ENCODE data around the gene AP3S1. TPM values are rescaled to one million over a fixed set of nuclear protein-coding genes. Genes with fewer than 3 reads are reported as not detected.
"Not testable (repeated sequence)": the region's sequence is repeated elsewhere in the genome, so short reads cannot be mapped to it uniquely, and the experiment has no call there.

The AP3S1 gene
- total and polyA plus RNA-seq, 8 donors: 6.4 to 107 (median 57.3) TPM

DNA sequence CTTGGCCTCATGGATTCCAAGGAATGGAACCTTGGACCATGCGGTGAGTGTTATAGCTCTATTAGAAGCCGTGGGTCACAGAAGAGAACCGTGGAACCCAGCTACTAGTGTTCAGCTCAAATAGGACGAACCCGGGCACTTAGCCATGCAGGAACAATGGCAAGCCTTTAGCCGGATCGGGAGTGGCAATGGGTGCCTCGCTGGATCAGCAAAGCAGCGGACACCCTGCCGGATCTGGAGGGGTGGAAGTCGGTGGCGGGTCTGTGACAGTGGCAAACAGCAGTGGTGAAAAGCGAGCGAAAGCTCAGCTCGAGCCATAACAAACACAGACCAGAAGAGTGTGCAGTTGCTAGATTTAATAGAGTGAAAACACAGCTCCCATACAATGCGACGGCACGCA, 22.9 kb upstream of the AP3S1 start:
- peaks cover 6 to 47% (median 25%) of the 10 kb centered on the region in 3 donors for H3K27me3 ChIP-seq
- no peaks in the 10 kb centered on the region for H3K36me3 ChIP-seq
- DNase-seq: no peak
- peaks cover 0 to 4% (median 0%) of the 10 kb centered on the region in 4 donors for H3K9me3 ChIP-seq
- H3K4me1 ChIP-seq: peaks cover 8 to 18% (median 16%) of the 10 kb centered on the region in 4 donors
- no peak overlapping the region for H3K27ac ChIP-seq
- intact Hi-C loops (cut with DNase I; ENCODE audit: low total_unique reads): no loop called here
- TF ChIP-seq EP300 (IDR thresholded peaks at IDR 0.05) (no peak), CTCF (IDR thresholded peaks at IDR 0.05) (no peak), POLR2A (IDR thresholded peaks at IDR 0.05) (no peak), POLR2AphosphoS5 (IDR thresholded peaks at IDR 0.05) (no peak)
- WGBS, 5 donors: 88 to 93% (median 92%) methylated on average over 17 to 18 of the region's 18 CpGs
- H3K4me3 ChIP-seq: no peak overlapping the region

GRCh38 chr5:115820846-115821245, 20.9 kb upstream of the AP3S1 start:
- Histone ChIP-seq H3K27me3 (peaks cover 6 to 27% (median 12%) of the 10 kb centered on the region in 3 donors), H3K4me3 (no peak overlapping the region), H3K27ac (no peak overlapping the region), H3K4me1 (peaks cover 5 to 11% (median 9%) of the 10 kb centered on the region in 4 donors), H3K36me3 (no peaks in the 10 kb centered on the region), H3K9me3 (peaks cover 0 to 15% (median 5%) of the 10 kb centered on the region in 4 donors)
- no peak for TF ChIP-seq POLR2A (IDR thresholded peaks at IDR 0.05)
- TF ChIP-seq POLR2AphosphoS5 (IDR thresholded peaks at IDR 0.05): no peak
- no peak for TF ChIP-seq CTCF (IDR thresholded peaks at IDR 0.05)
- TF ChIP-seq EP300 (IDR thresholded peaks at IDR 0.05): no peak
- WGBS, 5 donors: 86 to 95% (median 91%) methylated on average over 1 of the region's 1 CpG
- no peak for DNase-seq
- intact Hi-C loops (cut with DNase I; ENCODE audit: low total_unique reads): no loop called here

DNA sequence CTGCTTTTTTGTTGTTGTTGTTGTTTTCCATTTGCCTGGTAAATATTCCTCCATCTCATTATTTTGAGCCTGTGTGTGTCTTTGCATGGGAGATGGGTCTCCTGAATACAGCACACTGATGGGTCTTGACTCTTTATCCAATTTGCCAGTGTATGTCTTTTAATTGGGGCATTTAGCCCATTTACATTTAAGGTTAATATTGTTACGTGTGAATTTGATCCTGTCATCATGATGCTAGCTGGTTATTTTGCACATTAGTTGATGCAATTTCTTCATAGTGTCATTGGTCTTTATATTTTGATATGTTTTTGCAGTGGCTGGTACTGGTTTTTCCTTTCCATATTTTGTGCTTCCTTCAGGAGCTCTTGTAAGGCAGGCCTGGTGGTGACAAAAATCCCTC, 16.8 kb upstream of the AP3S1 start:
- H3K27me3 ChIP-seq; H3K27ac ChIP-seq; H3K4me1 ChIP-seq; H3K4me3 ChIP-seq; intact Hi-C loops (cut with DNase I; ENCODE audit: low total_unique reads); DNase-seq: not testable (repeated sequence)
- Histone ChIP-seq H3K36me3 (peaks cover 5 to 24% (median 21%) of the 10 kb centered on the region in 4 donors), H3K9me3 (peaks cover 0 to 16% (median 8%) of the 10 kb centered on the region in 4 donors)
- 89 to 100% (median 100%) methylated on average over 1 of the region's 1 CpG for WGBS, 5 donors

- WGBS, 5 donors: 93 to 99% (median 97%) methylated on average over 4 of the region's 4 CpGs
- no peaks in the 10 kb centered on the region for H3K27me3 ChIP-seq
- DNase-seq: no peak
- H3K4me1 ChIP-seq: peaks cover 0 to 3% (median under 1%) of the 10 kb centered on the region in 4 donors
- H3K4me3 ChIP-seq: no peak overlapping the region
- peaks cover 5 to 33% (median 28%) of the 10 kb centered on the region in 4 donors for H3K36me3 ChIP-seq
- no peak overlapping the region for H3K27ac ChIP-seq
- TF ChIP-seq POLR2AphosphoS5 (IDR thresholded peaks at IDR 0.05): no peak
- TF ChIP-seq POLR2A (IDR thresholded peaks at IDR 0.05): no peak
- no peak for TF ChIP-seq EP300 (IDR thresholded peaks at IDR 0.05)
- no peak for TF ChIP-seq CTCF (IDR thresholded peaks at IDR 0.05)
- peaks cover 0 to 16% (median 8%) of the 10 kb centered on the region in 4 donors for H3K9me3 ChIP-seq
- intact Hi-C loops (cut with DNase I; ENCODE audit: low total_unique reads): no loop called here
Observed at GRCh38 chr5:115825948-115826347, 15.8 kb upstream of the AP3S1 start.

DNA sequence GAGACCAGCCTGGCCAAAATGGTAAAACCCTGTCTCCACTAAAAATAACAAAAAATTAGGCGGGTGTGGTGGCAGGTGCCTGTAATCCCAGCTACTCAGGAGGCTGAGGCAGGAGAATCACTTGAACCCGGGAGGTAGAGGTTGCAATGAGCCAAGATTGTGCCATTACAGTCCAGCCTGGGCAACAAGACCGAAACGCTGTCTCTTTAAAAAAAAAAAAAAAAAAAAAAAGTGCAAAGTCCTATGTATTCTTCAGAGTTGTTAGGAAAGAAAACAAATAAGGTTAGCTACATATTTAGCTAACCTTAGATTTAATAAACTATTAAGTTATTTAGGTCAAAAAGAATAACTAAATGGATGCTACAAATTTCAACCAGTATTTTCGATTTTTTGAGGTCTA, 11.8 kb upstream of the AP3S1 start:
- TF ChIP-seq CTCF (IDR thresholded peaks at IDR 0.05) (no peak), EP300 (IDR thresholded peaks at IDR 0.05) (no peak), POLR2AphosphoS5 (IDR thresholded peaks at IDR 0.05) (no peak), POLR2A (IDR thresholded peaks at IDR 0.05) (no peak)
- 92 to 97% (median 94%) methylated on average over 5 of the region's 5 CpGs for WGBS, 5 donors
- Histone ChIP-seq H3K9me3 (peaks cover 0 to 15% (median under 1%) of the 10 kb centered on the region in 4 donors), H3K27ac (no peak overlapping the region), H3K4me1 (peaks cover 0 to 11% (median 4%) of the 10 kb centered on the region in 4 donors), H3K27me3 (no peaks in the 10 kb centered on the region), H3K4me3 (no peak overlapping the region), H3K36me3 (peaks cover 5 to 67% (median 54%) of the 10 kb centered on the region in 4 donors)
- intact Hi-C loops (cut with DNase I; ENCODE audit: low total_unique reads): no loop called here
- no peak for DNase-seq

All from stomach (tissue), 9 donors.